HepG2 (cell line): Measurements from ENCODE around the gene MKX. TPM values are rescaled to one million over a fixed set of nuclear protein-coding genes. Genes with fewer than 3 reads are reported as not detected.

Experiments
- ATAC-seq: fragments of 200-7000 bp; cut with Tn5 transposase; 3 replicates; pipeline ENCODE4 v1.9.1; 2020; ENCODE audit warnings: mild to moderate bottlenecking, moderate library complexity
- BruUV-seq: library from RNA; stranded (reverse); fragments of 400-500 nt; replicated peaks from 2 replicates; lab custom pipeline; 2021; lab: Mats Ljungman, UMichigan
- CTCF ChIA-PET: fragments of 300-600 bp; formaldehyde crosslinking; extraction: SDS; loops from one replicate; lab custom pipeline; 2021; ENCODE audit warnings: low total read pairs, inconsistent platforms, low intra/inter-chr PET ratio; lab: Yijun Ruan, JAX
- POLR2A ChIA-PET: fragments of 350-600 bp; sonication (Branson Sonifier 250); formaldehyde crosslinking; loops from one replicate; lab custom pipeline; 2020; ENCODE audit warnings: antibody characterized with exemption, inconsistent platforms; lab: Yijun Ruan, JAX
- DNase-seq: peaks from one replicate; pipeline ENCODE4 v3.0.0-alpha.2; 2015; ENCODE audit warnings: low spot score
- FAIRE-seq: peaks from 3 replicates; lab custom pipeline; 2011; peaks lifted over from hg19 to GRCh38; lab: Jason Lieb, UNC
- H2AFZ ChIP-seq: one replicate; pipeline ENCODE4 v1.6.1; 2011; ENCODE audit warnings: low read length, inconsistent platforms
- H3K27ac ChIP-seq: fragments of 300-600 bp; 3 replicates; pipeline ENCODE4 v1.8.0; 2011; ENCODE audit warnings: mixed run types, mild to moderate bottlenecking, mixed read lengths, low read length, inconsistent platforms; ENCODE audit not compliant: insufficient read depth; ENCODE audit errors: extremely low read length
- H3K27me3 ChIP-seq, 2 experiments: fragments of 200-600 bp in 1 of 2; 2 replicates in 1 of 2; 3 replicates in 1 of 2; pipeline versions ENCODE4 v1.6.0 to v1.8.0; 2011; ENCODE audit warnings: low read length in 2 of 2, mild to moderate bottlenecking in 2 of 2, moderate library complexity in 2 of 2, inconsistent platforms in 1 of 2; ENCODE audit not compliant: insufficient read depth in 2 of 2, control insufficient read depth in 1 of 2
- H3K36me3 ChIP-seq, 2 experiments: fragments of 200-600 bp in 1 of 2; replicated peaks in 1 of 2; 2 replicates in 1 of 2; 3 replicates in 1 of 2; pipeline versions ENCODE4 v1.5.1 to v1.8.0; 2011; ENCODE audit warnings: low read length in 2 of 2, inconsistent platforms in 1 of 2; ENCODE audit not compliant: insufficient read depth in 2 of 2, control insufficient read depth in 1 of 2
- H3K4me1 ChIP-seq: 2 replicates; pipeline ENCODE4 v1.5.1; 2012; ENCODE audit warnings: low read length, inconsistent platforms; ENCODE audit not compliant: insufficient read depth
- H3K4me2 ChIP-seq: 2 replicates; pipeline ENCODE4 v1.6.0; 2011; ENCODE audit warnings: low read depth, low read length, inconsistent platforms
- H3K4me3 ChIP-seq, 3 experiments: fragments of 200-600 bp in 1 of 3; sonication (generic), shearing (Covaris generic) in 1 of 3; replicated peaks in 1 of 3; 2 replicates each; pipeline ENCODE4 v1.5.1; 2011 to 2016; ENCODE audit warnings: low read length in 3 of 3, inconsistent platforms in 2 of 3, low read depth in 2 of 3, mild to moderate bottlenecking in 2 of 3, control low read depth in 1 of 3, mixed read lengths in 1 of 3; ENCODE audit not compliant: insufficient read depth in 1 of 3
- H3K79me2 ChIP-seq: one replicate; pipeline ENCODE4 v1.6.1; 2011; ENCODE audit warnings: low read length, inconsistent platforms; ENCODE audit not compliant: insufficient read depth
- H3K9ac ChIP-seq: 2 replicates; pipeline ENCODE4 v1.6.0; 2011; ENCODE audit warnings: mild to moderate bottlenecking, low read depth, low read length, inconsistent platforms; ENCODE audit not compliant: insufficient read depth
- H3K9me3 ChIP-seq: 2 replicates; pipeline ENCODE4 v1.5.1; 2012; ENCODE audit warnings: mild to moderate bottlenecking, low read length
- H4K20me1 ChIP-seq: 2 replicates; pipeline ENCODE4 v1.6.0; 2011; ENCODE audit warnings: inconsistent platforms, mild to moderate bottlenecking, low read length, moderate library complexity; ENCODE audit not compliant: insufficient read depth
- KLF16 ChIP-seq, 2 experiments: sonication (generic) in 1 of 2; formaldehyde crosslinking in 1 of 2; IDR thresholded peaks; 2 replicates each; pipeline versions ENCODE4 v1.6.1 to v1.8.0; 2016 to 2023; ENCODE audit warnings: missing genetic modification reagents in 2 of 2, missing compliant biosample characterization in 1 of 2
- KLF9 ChIP-seq: IDR thresholded peaks from 2 replicates; pipeline ENCODE4 v1.6.1; 2016; ENCODE audit warnings: low read depth
- RFX1 ChIP-seq: fragments of 450-650 bp; IDR thresholded peaks from 2 replicates; pipeline ENCODE4 v1.6.1; 2017
- YEATS4 ChIP-seq: sonication (generic); formaldehyde crosslinking; IDR thresholded peaks from 2 replicates; pipeline ENCODE4 v1.4.0; 2020; ENCODE audit warnings: missing genetic modification reagents, borderline replicate concordance
- ZMYM4 ChIP-seq: sonication (generic); formaldehyde crosslinking; IDR thresholded peaks from 2 replicates; pipeline ENCODE4 v1.8.1; 2023; ENCODE audit warnings: mild to moderate bottlenecking, missing genetic modification reagents
- ZNF337 ChIP-seq: sonication (generic); formaldehyde crosslinking; IDR thresholded peaks from 2 replicates; pipeline ENCODE4 v1.5.1; 2020; ENCODE audit warnings: missing genetic modification reagents, low read depth, mild to moderate bottlenecking, borderline replicate concordance
- WGBS: methylation state at CpG from one replicate; pipeline ENCODE4 v1.1.6; 2017; ENCODE audit warnings: low lambda C conversion rate; 5-methylcytosine and 5-hydroxymethylcytosine counted together
- in situ Hi-C: cut with HindIII; loops from 2 replicates; pipeline ENCODE4 v1.10.0; 2017; ENCODE audit warnings: low pct_unique_long_range_greater_than_20kb; ENCODE audit not compliant: extremely low pct_ligation_motif_present
- intact Hi-C: fragments of 100-400 bp; cut with micrococcal nuclease; formaldehyde crosslinking; loops from one replicate; pipeline ENCODE4 v1.10.0; 2022; ENCODE audit not compliant: unreplicated experiment
- polyA plus RNA-seq, 8 experiments: library from polyadenylated mRNA; depleted of rRNA in 3 of 8; stranded (reverse) in 7 of 8; unstranded in 1 of 8; fragments of >200 nt; fragmentation: Illumina TruSeq in 4 of 8; extraction: Trizol in 4 of 8; gene quantifications; 2 replicates each; pipeline versions ENCODE4 v1.2.1 to v1.2.3, GENCODE V29; 2011 to 2016; ENCODE audit warnings: low read depth in 4 of 8, missing spikeins in 1 of 8, mixed read lengths in 1 of 8; ENCODE audit not compliant: insufficient read depth in 1 of 8
- total RNA-seq, 5 experiments: library from RNA; depleted of rRNA; stranded (reverse); fragments of >200 nt; fragmentation: Illumina TruSeq; extraction: Trizol; gene quantifications; 2 replicates each; pipeline ENCODE4 v1.2.3, GENCODE V29; 2016; ENCODE audit warnings: low read depth in 1 of 5
- TF ChIP-seq, protein P1 (sequence below): sonication (generic); formaldehyde crosslinking; IDR thresholded peaks from 2 replicates; pipeline ENCODE4 v1.4.0; 2020; ENCODE audit warnings: mild to moderate bottlenecking, missing genetic modification reagents
- TF ChIP-seq, protein P2 (sequence below): sonication (generic); formaldehyde crosslinking; IDR thresholded peaks from 2 replicates; pipeline ENCODE4 v1.8.1; 2023; ENCODE audit warnings: missing genetic modification reagents, inconsistent platforms, borderline replicate concordance

MKX gene
- total and polyA plus RNA-seq, 2 of the 13 experiments (the other 11 are each of a cell fraction or from before 2014, with no cell fraction given): not detected

DNA sequence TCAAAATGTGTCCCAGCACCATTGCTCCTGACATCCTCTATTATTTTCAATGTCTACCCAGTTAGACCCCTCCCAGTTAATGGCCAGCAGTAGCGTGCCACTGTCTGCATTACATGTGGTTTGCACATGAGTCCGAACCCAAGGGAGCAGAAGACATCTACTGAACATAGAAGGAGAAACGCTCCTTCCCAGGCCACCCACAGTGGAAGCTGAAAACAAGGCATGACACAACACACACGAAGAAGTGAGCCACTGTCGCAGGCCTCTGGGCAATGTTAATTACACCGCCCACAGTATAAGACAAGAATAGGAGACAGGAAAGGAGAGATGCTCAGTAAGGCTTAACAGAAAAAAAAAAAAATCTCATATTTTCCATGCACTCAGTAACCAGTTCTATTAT is 50.5 kb downstream of the MKX start:
- POLR2A ChIA-PET: no interaction called here
- ATAC-seq: no peak
- in situ Hi-C loops: no loop called here
- no peaks in the 10 kb centered on the region; the same call in 1 of the 2 replicates for H3K4me1 ChIP-seq
- no peak overlapping the region for H3K4me3 ChIP-seq
- TF ChIP-seq, protein P1, sequence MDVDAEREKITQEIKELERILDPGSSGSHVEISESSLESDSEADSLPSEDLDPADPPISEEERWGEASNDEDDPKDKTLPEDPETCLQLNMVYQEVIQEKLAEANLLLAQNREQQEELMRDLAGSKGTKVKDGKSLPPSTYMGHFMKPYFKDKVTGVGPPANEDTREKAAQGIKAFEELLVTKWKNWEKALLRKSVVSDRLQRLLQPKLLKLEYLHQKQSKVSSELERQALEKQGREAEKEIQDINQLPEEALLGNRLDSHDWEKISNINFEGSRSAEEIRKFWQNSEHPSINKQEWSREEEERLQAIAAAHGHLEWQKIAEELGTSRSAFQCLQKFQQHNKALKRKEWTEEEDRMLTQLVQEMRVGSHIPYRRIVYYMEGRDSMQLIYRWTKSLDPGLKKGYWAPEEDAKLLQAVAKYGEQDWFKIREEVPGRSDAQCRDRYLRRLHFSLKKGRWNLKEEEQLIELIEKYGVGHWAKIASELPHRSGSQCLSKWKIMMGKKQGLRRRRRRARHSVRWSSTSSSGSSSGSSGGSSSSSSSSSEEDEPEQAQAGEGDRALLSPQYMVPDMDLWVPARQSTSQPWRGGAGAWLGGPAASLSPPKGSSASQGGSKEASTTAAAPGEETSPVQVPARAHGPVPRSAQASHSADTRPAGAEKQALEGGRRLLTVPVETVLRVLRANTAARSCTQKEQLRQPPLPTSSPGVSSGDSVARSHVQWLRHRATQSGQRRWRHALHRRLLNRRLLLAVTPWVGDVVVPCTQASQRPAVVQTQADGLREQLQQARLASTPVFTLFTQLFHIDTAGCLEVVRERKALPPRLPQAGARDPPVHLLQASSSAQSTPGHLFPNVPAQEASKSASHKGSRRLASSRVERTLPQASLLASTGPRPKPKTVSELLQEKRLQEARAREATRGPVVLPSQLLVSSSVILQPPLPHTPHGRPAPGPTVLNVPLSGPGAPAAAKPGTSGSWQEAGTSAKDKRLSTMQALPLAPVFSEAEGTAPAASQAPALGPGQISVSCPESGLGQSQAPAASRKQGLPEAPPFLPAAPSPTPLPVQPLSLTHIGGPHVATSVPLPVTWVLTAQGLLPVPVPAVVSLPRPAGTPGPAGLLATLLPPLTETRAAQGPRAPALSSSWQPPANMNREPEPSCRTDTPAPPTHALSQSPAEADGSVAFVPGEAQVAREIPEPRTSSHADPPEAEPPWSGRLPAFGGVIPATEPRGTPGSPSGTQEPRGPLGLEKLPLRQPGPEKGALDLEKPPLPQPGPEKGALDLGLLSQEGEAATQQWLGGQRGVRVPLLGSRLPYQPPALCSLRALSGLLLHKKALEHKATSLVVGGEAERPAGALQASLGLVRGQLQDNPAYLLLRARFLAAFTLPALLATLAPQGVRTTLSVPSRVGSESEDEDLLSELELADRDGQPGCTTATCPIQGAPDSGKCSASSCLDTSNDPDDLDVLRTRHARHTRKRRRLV: no peak
- TF ChIP-seq YEATS4 (CRISPR knock-in tag) (no peak), KLF16 (CRISPR knock-in tag; IDR thresholded peaks at IDR 0.05) (no peak), RFX1 (no peak), ZNF337 (CRISPR knock-in tag) (no peak), KLF9 (CRISPR knock-in tag) (no peak), ZMYM4 (no peak)
- TF ChIP-seq, protein P2, sequence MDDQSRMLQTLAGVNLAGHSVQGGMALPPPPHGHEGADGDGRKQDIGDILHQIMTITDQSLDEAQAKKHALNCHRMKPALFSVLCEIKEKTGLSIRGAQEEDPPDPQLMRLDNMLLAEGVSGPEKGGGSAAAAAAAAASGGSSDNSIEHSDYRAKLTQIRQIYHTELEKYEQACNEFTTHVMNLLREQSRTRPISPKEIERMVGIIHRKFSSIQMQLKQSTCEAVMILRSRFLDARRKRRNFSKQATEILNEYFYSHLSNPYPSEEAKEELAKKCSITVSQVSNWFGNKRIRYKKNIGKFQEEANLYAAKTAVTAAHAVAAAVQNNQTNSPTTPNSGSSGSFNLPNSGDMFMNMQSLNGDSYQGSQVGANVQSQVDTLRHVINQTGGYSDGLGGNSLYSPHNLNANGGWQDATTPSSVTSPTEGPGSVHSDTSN (CRISPR knock-in tag): no peak
- intact Hi-C loops: no loop called here
- FAIRE-seq: no peak
- H3K9me3 ChIP-seq: no peaks in the 10 kb centered on the region
- H4K20me1 ChIP-seq: no peaks in the 10 kb centered on the region
- no peak overlapping the region for H2AFZ ChIP-seq
- no peak overlapping the region for H3K27ac ChIP-seq
- H3K9ac ChIP-seq: no peak overlapping the region
- no TSS peak for BruUV-seq
- peaks cover 0 to 5% of the 10 kb centered on the region in 2 experiments; a peak in 2 of 5 replicates for H3K27me3 ChIP-seq
- H3K4me2 ChIP-seq: no peak overlapping the region
- no peak for DNase-seq
- H3K36me3 ChIP-seq: no peaks in the 10 kb centered on the region
- CTCF ChIA-PET: no interaction called here
- no peaks in the 10 kb centered on the region for H3K79me2 ChIP-seq
- WGBS: 17% methylated on average over 5 of the region's 6 CpGs
